NCI-H2227 (cell line): ENCODE measurements around the gene DHX38.

Experiments used
- DNase-seq: peaks from one replicate; lab custom pipeline; 2025; ENCODE audit not compliant: unreplicated experiment; lab: John Stamatoyannopoulos, UW

Gene DHX38

DNA sequence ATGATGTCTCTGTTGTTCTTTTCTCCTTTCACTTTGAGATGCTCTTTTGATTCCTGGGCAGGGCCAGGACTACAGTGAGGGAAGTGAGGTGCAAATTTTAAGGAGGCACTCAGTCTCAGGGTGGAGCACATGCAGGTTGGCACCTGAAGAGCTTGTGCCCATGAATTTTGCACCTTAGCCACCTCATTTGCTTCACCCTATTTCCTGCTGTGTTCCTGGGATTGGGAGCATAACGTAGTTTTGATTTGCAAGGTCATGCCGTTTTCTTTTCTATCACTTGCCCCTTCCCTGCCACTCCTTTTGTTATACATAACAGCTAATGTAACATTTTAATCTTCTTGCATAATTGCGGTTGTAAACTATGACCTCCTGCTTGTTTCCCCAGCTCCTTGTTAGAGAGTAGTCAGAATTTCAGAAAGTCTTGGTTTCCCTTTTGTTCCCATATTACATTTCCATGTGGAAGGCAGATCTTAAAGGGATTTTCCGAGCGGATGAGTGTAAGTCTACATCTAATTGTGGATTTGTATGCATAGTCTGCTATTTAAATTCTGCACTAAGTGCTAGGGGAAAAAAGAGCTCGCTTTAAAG lies 68.6 kb downstream of the DHX38 start:
- no peak for DNase-seq
